IMR-90 (cell line): ENCODE data around the gene MGAT4A. TPM values are rescaled to one million over a fixed set of nuclear protein-coding genes. Genes with fewer than 3 reads are reported as not detected.

Source experiments
- ATAC-seq: fragments of 200-7000 bp; cut with Tn5 transposase; 2 replicates; pipeline ENCODE4 v1.9.1; 2020; ENCODE audit warnings: low read depth, mild to moderate bottlenecking, moderate library complexity
- BruUV-seq: library from RNA; stranded (reverse); fragments of 400-500 nt; replicated peaks from 2 replicates; lab custom pipeline; 2021; lab: Mats Ljungman, UMichigan
- CTCF ChIA-PET: fragments of 300-600 bp; formaldehyde crosslinking; extraction: SDS; loops from one replicate; lab custom pipeline; 2021; ENCODE audit warnings: antibody characterized with exemption; lab: Yijun Ruan, JAX
- POLR2A ChIA-PET: fragments of 300-600 bp; sonication (Branson Sonifier 250); formaldehyde crosslinking; loops from one replicate; lab custom pipeline; 2022; ENCODE audit warnings: antibody characterized with exemption; ENCODE audit not compliant: unreplicated experiment; lab: Charles Lee
- DNase-seq: peaks from one replicate; pipeline ENCODE4 v3.0.0; 2013
- H2AFZ ChIP-seq: replicated peaks from 2 replicates; pipeline ENCODE3; 2013; ENCODE audit warnings: low read length, mild to moderate bottlenecking; ENCODE audit not compliant: poor library complexity
- H2AK5ac ChIP-seq: 2 replicates; pipeline ENCODE4 v1.6.1; 2013; ENCODE audit warnings: low read depth, low read length, inconsistent platforms
- H2AK9ac ChIP-seq: replicated peaks from 2 replicates; pipeline ENCODE3; 2013; ENCODE audit warnings: mild to moderate bottlenecking, low read depth, low read length, moderate library complexity; ENCODE audit not compliant: poor library complexity
- H2BK120ac ChIP-seq: 2 replicates; pipeline ENCODE4 v1.6.1; 2013; ENCODE audit warnings: low read depth, low read length, inconsistent platforms
- H2BK15ac ChIP-seq: 3 replicates; pipeline ENCODE4 v1.6.1; 2013; ENCODE audit warnings: low read depth, low read length, inconsistent platforms
- H2BK20ac ChIP-seq: 2 replicates; pipeline ENCODE4 v1.6.1; 2013; ENCODE audit warnings: low read depth, mild to moderate bottlenecking, inconsistent platforms, low read length, moderate library complexity
- H2BK5ac ChIP-seq: 2 replicates; pipeline ENCODE4 v1.6.1; 2013; ENCODE audit warnings: mild to moderate bottlenecking, low read depth, low read length, inconsistent platforms; ENCODE audit not compliant: poor library complexity, severe bottlenecking
- H3K14ac ChIP-seq: replicated peaks from 2 replicates; pipeline ENCODE4 v1.6.1; 2013; ENCODE audit warnings: low read depth, low read length, inconsistent platforms
- H3K18ac ChIP-seq: 2 replicates; pipeline ENCODE4 v1.6.1; 2013; ENCODE audit warnings: low read depth, low read length, control low read depth
- H3K23ac ChIP-seq: 2 replicates; pipeline ENCODE4 v1.6.1; 2013; ENCODE audit warnings: low read depth, low read length, inconsistent platforms
- H3K27ac ChIP-seq: 2 replicates; pipeline ENCODE4 v1.5.1; 2013; ENCODE audit warnings: mild to moderate bottlenecking, control low read depth, low read length; ENCODE audit not compliant: insufficient read depth
- H3K27me3 ChIP-seq: 2 replicates; pipeline ENCODE4 v1.6.1; 2013; ENCODE audit warnings: low read length; ENCODE audit not compliant: control insufficient read depth, insufficient read depth
- H3K36me3 ChIP-seq: 2 replicates; pipeline ENCODE4 v1.6.1; 2013; ENCODE audit warnings: low read length, mixed read lengths; ENCODE audit not compliant: control insufficient read depth, insufficient read depth
- H3K4ac ChIP-seq: 2 replicates; pipeline ENCODE4 v1.6.1; 2013; ENCODE audit warnings: low read depth, low read length, inconsistent platforms
- H3K4me1 ChIP-seq: 2 replicates; pipeline ENCODE4 v1.6.1; 2013; ENCODE audit warnings: low read length, mixed read lengths; ENCODE audit not compliant: control insufficient read depth, insufficient read depth
- H3K4me2 ChIP-seq: 2 replicates; pipeline ENCODE4 v1.6.1; 2013; ENCODE audit warnings: low read depth, mild to moderate bottlenecking, control low read depth, low read length, moderate library complexity
- H3K4me3 ChIP-seq: 2 replicates; pipeline ENCODE4 v1.5.1; 2013; ENCODE audit warnings: low read depth, mild to moderate bottlenecking, control low read depth, low read length, moderate library complexity; ENCODE audit not compliant: insufficient read depth
- H3K56ac ChIP-seq: 2 replicates; pipeline ENCODE4 v1.6.1; 2013; ENCODE audit warnings: low read length, inconsistent platforms; ENCODE audit not compliant: insufficient read depth; ENCODE audit errors: extremely low read depth
- H3K79me1 ChIP-seq, 2 experiments: 2 replicates each; pipeline ENCODE4 v1.6.1; 2013; ENCODE audit warnings: low read length in 2 of 2, inconsistent platforms in 1 of 2, low read depth in 1 of 2
- H3K9ac ChIP-seq: 2 replicates; pipeline ENCODE4 v1.6.1; 2013; ENCODE audit warnings: low read depth, low read length, control low read depth
- H3K9me1 ChIP-seq: 2 replicates; pipeline ENCODE4 v1.6.1; 2013; ENCODE audit warnings: low read length, inconsistent platforms; ENCODE audit not compliant: insufficient read depth
- H3K9me3 ChIP-seq: 2 replicates; pipeline ENCODE4 v1.6.1; 2013; ENCODE audit warnings: low read length; ENCODE audit not compliant: control insufficient read depth, insufficient read depth
- H4K20me1 ChIP-seq: 2 replicates; pipeline ENCODE4 v1.6.1; 2013; ENCODE audit warnings: low read length, inconsistent platforms; ENCODE audit not compliant: insufficient read depth
- H4K5ac ChIP-seq: 2 replicates; pipeline ENCODE4 v1.6.1; 2013; ENCODE audit warnings: mild to moderate bottlenecking, low read depth, low read length, control low read depth
- H4K8ac ChIP-seq, 2 experiments: 2 replicates each; pipeline ENCODE4 v1.6.1; 2013; ENCODE audit warnings: low read depth in 2 of 2, low read length in 2 of 2, control low read depth in 1 of 2, inconsistent platforms in 1 of 2
- H4K91ac ChIP-seq: 2 replicates; pipeline ENCODE4 v1.6.1; 2013; ENCODE audit warnings: low read depth, low read length, inconsistent platforms; ENCODE audit not compliant: insufficient read depth
- BHLHE40 ChIP-seq: fragments of 150-350 bp; IDR thresholded peaks from 2 replicates; pipeline ENCODE4 v1.6.1; 2016; ENCODE audit warnings: mild to moderate bottlenecking, low read depth, low read length
- CHD1 ChIP-seq: IDR thresholded peaks from 2 replicates; pipeline ENCODE4 v1.6.1; 2012; ENCODE audit warnings: low read depth, low read length, improper control_type of control experiment
- ELK1 ChIP-seq: fragments of 150-350 bp; IDR thresholded peaks from 2 replicates; pipeline ENCODE4 v1.6.1; 2016; ENCODE audit warnings: low read depth, mild to moderate bottlenecking, low read length, moderate library complexity, borderline replicate concordance
- FOS ChIP-seq: fragments of 150-350 bp; IDR thresholded peaks from 2 replicates; pipeline ENCODE4 v1.6.1; 2016; ENCODE audit warnings: low read depth, low read length
- MAFK ChIP-seq: IDR thresholded peaks from 2 replicates; pipeline ENCODE4 v1.6.1; 2012; ENCODE audit warnings: low read depth, low read length, improper control_type of control experiment
- MAZ ChIP-seq: IDR thresholded peaks from 2 replicates; pipeline ENCODE4 v1.6.1; 2012; ENCODE audit warnings: low read depth, mild to moderate bottlenecking, low read length, improper control_type of control experiment, moderate library complexity, borderline replicate concordance
- MXI1 ChIP-seq: IDR thresholded peaks from 2 replicates; pipeline ENCODE4 v1.6.1; 2012; ENCODE audit warnings: low read depth, mild to moderate bottlenecking, low read length, moderate library complexity, borderline replicate concordance
- NFE2L2 ChIP-seq: fragments of 150-350 bp; IDR thresholded peaks from 2 replicates; pipeline ENCODE4 v1.6.1; 2016; ENCODE audit warnings: low read depth, mild to moderate bottlenecking, low read length
- POLR2A ChIP-seq: IDR thresholded peaks from 2 replicates; pipeline ENCODE4 v1.6.1; 2012; ENCODE audit warnings: mild to moderate bottlenecking, low read depth, low read length
- RAD21 ChIP-seq: IDR thresholded peaks from 2 replicates; pipeline ENCODE4 v1.6.1; 2012; ENCODE audit warnings: low read length, improper control_type of control experiment
- RCOR1 ChIP-seq: IDR thresholded peaks from 2 replicates; pipeline ENCODE4 v1.6.1; 2012; ENCODE audit warnings: mild to moderate bottlenecking, low read length, improper control_type of control experiment; ENCODE audit not compliant: insufficient replicate concordance
- RFX5 ChIP-seq: IDR thresholded peaks from 2 replicates; pipeline ENCODE4 v1.8.0; 2012; ENCODE audit warnings: low read depth, mild to moderate bottlenecking, low read length, moderate library complexity
- SMC3 ChIP-seq: fragments of 150-350 bp; IDR thresholded peaks from 2 replicates; pipeline ENCODE4 v1.6.1; 2016; ENCODE audit warnings: low read depth, mild to moderate bottlenecking, antibody characterized with exemption, low read length, moderate library complexity
- WGBS, 2 experiments: methylation state at CpG; one replicate each; pipeline versions ENCODE4 v1.1.5 to v1.1.7; 2013; ENCODE audit warnings: missing lambda C conversion rate in 2 of 2; ENCODE audit not compliant: insufficient read length in 1 of 2; ENCODE audit errors: extremely low coverage in 2 of 2; 5-methylcytosine and 5-hydroxymethylcytosine counted together
- dilution Hi-C: fragments of 300-500 bp; cut with HindIII; formaldehyde crosslinking; loops from one replicate; pipeline ENCODE4 v1.14.3; 2018; ENCODE audit warnings: low sequenced_read_pairs; ENCODE audit not compliant: unreplicated experiment
- in situ Hi-C: fragments of 300-500 bp; cut with MboI; formaldehyde crosslinking; loops from 3 replicates; pipeline ENCODE4 v1.14.3; 2019; ENCODE audit warnings: low sequenced_read_pairs, inconsistent platforms, mixed read lengths
- intact Hi-C: fragments of 100-400 bp; cut with micrococcal nuclease; formaldehyde crosslinking; loops from 2 replicates; pipeline ENCODE4 v1.10.0; 2022
- polyA plus RNA-seq, 3 experiments: library from polyadenylated mRNA; depleted of rRNA; stranded (reverse); fragments of >200 nt; gene quantifications; 2 replicates each; pipeline ENCODE4 v1.2.3, GENCODE V29; 2012; ENCODE audit warnings: low replicate concordance in 1 of 3
- total RNA-seq: library from RNA; depleted of rRNA; stranded (reverse); fragments of >200 nt; gene quantifications from 2 replicates; pipeline ENCODE4 v1.2.3, GENCODE V29; 2012
- TF ChIP-seq, protein P1 (sequence below): conservative IDR thresholded peaks from 2 replicates; pipeline ENCODE4 v1.5.1; 2012; ENCODE audit warnings: mild to moderate bottlenecking, low read depth, low read length, improper control_type of control experiment
- TF ChIP-seq, protein P2 (sequence below): fragments of 150-350 bp; IDR thresholded peaks from 2 replicates; pipeline ENCODE4 v1.6.1; 2017; ENCODE audit warnings: mild to moderate bottlenecking, antibody characterized with exemption, low read length, low read depth

Gene MGAT4A
- total and polyA plus RNA-seq, 2 of the 4 experiments (the other 2 are of a cell fraction): under 0.01 TPM; not detected in 1

- no peak overlapping the region for H3K27ac ChIP-seq
- no peak overlapping the region for H3K14ac ChIP-seq
- no peak overlapping the region for H2AK9ac ChIP-seq
- 100% methylated on average over 1 of the region's 10 CpGs; no CpG with 5 or more reads in 1 of the 2 experiments for WGBS, 2 experiments
- H3K9me1 ChIP-seq: no peaks in the 10 kb centered on the region; the same call in 1 of the 2 replicates
- no peaks in the 10 kb centered on the region for H3K79me1 ChIP-seq
- CTCF ChIA-PET: interaction anchor here (0.6 kb wide), 1 partner anchor 24 kb away, joined by 4 read pairs; no protein-coding TSS in a partner anchor
- H3K4me1 ChIP-seq: no peaks in the 10 kb centered on the region
- H2AFZ ChIP-seq: no peak overlapping the region
- H3K4me2 ChIP-seq: no peak overlapping the region
- DNase-seq (no peak), ATAC-seq (no peak)
- H3K23ac ChIP-seq: no peak overlapping the region
- H3K56ac ChIP-seq: no peak overlapping the region
- no peak overlapping the region for H2BK120ac ChIP-seq
- H2BK15ac ChIP-seq: no peak overlapping the region
- no peak overlapping the region for H2BK5ac ChIP-seq
- H2BK20ac ChIP-seq: no peak overlapping the region
- H3K27me3 ChIP-seq: no peaks in the 10 kb centered on the region
- BruUV-seq: no TSS peak
- no peaks in the 10 kb centered on the region for H3K9me3 ChIP-seq
- H4K5ac ChIP-seq: no peak overlapping the region
- no peak overlapping the region for H3K4ac ChIP-seq
- no peaks in the 10 kb centered on the region for H4K20me1 ChIP-seq
- no peak overlapping the region for H3K18ac ChIP-seq
- dilution Hi-C loops (no loop called here), intact Hi-C loops (no loop called here), in situ Hi-C loops (no loop called here)
- H4K8ac ChIP-seq: no peak overlapping the region
- no peak overlapping the region for H4K91ac ChIP-seq
- POLR2A ChIA-PET: no interaction called here
- H3K36me3 ChIP-seq: peaks cover 10% of the 10 kb centered on the region
- no peak overlapping the region for H2AK5ac ChIP-seq
- no peak overlapping the region for H3K9ac ChIP-seq
- H3K4me3 ChIP-seq: no peak overlapping the region
- no peak for TF ChIP-seq RAD21
- TF ChIP-seq MAFK: no peak
- no peak for TF ChIP-seq BHLHE40
- TF ChIP-seq CHD1: no peak
- no peak for TF ChIP-seq MXI1
- no peak for TF ChIP-seq MAZ
- no peak for TF ChIP-seq RFX5
- TF ChIP-seq, protein P1, sequence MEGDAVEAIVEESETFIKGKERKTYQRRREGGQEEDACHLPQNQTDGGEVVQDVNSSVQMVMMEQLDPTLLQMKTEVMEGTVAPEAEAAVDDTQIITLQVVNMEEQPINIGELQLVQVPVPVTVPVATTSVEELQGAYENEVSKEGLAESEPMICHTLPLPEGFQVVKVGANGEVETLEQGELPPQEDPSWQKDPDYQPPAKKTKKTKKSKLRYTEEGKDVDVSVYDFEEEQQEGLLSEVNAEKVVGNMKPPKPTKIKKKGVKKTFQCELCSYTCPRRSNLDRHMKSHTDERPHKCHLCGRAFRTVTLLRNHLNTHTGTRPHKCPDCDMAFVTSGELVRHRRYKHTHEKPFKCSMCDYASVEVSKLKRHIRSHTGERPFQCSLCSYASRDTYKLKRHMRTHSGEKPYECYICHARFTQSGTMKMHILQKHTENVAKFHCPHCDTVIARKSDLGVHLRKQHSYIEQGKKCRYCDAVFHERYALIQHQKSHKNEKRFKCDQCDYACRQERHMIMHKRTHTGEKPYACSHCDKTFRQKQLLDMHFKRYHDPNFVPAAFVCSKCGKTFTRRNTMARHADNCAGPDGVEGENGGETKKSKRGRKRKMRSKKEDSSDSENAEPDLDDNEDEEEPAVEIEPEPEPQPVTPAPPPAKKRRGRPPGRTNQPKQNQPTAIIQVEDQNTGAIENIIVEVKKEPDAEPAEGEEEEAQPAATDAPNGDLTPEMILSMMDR: no peak
- TF ChIP-seq POLR2A: no peak
- TF ChIP-seq RCOR1: no peak
- TF ChIP-seq FOS: no peak
- no peak for TF ChIP-seq NFE2L2
- no peak for TF ChIP-seq ELK1
- TF ChIP-seq, protein P2, sequence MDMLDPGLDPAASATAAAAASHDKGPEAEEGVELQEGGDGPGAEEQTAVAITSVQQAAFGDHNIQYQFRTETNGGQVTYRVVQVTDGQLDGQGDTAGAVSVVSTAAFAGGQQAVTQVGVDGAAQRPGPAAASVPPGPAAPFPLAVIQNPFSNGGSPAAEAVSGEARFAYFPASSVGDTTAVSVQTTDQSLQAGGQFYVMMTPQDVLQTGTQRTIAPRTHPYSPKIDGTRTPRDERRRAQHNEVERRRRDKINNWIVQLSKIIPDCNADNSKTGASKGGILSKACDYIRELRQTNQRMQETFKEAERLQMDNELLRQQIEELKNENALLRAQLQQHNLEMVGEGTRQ: no peak
- TF ChIP-seq SMC3: no peak
These were observed 146.9 kb downstream of the MGAT4A start for GRCh38 chr2:98583816-98584618.
